OCI-LY7 (cell line): ENCODE results near the gene SLC16A11. TPM values are rescaled to one million over a fixed set of nuclear protein-coding genes. Genes with fewer than 3 reads are reported as not detected.
"Not testable (repeated sequence)": the region's sequence is repeated elsewhere in the genome, so short reads cannot be mapped to it uniquely, and the experiment has no call there.

Experiments used
- BruUV-seq: library from RNA; stranded (reverse); fragments of 400-500 nt; replicated peaks from 2 replicates; lab custom pipeline; 2021; lab: Mats Ljungman, UMichigan
- CTCF ChIA-PET: fragments of 300-600 bp; sonication (Branson Sonifier 250); formaldehyde crosslinking; loops from one replicate; lab custom pipeline; 2022; ENCODE audit warnings: antibody characterized with exemption; ENCODE audit not compliant: unreplicated experiment; lab: Charles Lee
- POLR2A ChIA-PET: fragments of 300-600 bp; sonication (Branson Sonifier 250); formaldehyde crosslinking; loops from one replicate; lab custom pipeline; 2022; ENCODE audit warnings: antibody characterized with exemption; lab: Charles Lee
- DNase-seq: peaks from one replicate; pipeline ENCODE4 v3.0.0-alpha.2; 2015; ENCODE audit warnings: low spot score
- H2AFZ ChIP-seq: fragments of 200-600 bp; sonication (generic), shearing (Covaris generic); 2 replicates; pipeline ENCODE4 v1.6.1; 2014; ENCODE audit warnings: mild to moderate bottlenecking, antibody characterized with exemption, low read length, moderate library complexity
- H3K27ac ChIP-seq: fragments of 200-600 bp; sonication (generic); 2 replicates; pipeline ENCODE4 v1.5.1; 2014; ENCODE audit warnings: mixed run types, low read depth, mild to moderate bottlenecking, moderate library complexity, low read length, inconsistent platforms; ENCODE audit not compliant: poor library complexity, severe bottlenecking
- H3K36me3 ChIP-seq: fragments of 200-600 bp; sonication (generic); 2 replicates; pipeline ENCODE4 v1.6.1; 2014; ENCODE audit warnings: mild to moderate bottlenecking, antibody characterized with exemption, low read length, moderate library complexity, mixed read lengths; ENCODE audit not compliant: insufficient read depth
- H3K4me1 ChIP-seq: fragments of 200-600 bp; sonication (generic); 2 replicates; pipeline ENCODE4 v1.5.1; 2014; ENCODE audit warnings: mild to moderate bottlenecking, low read length; ENCODE audit not compliant: insufficient read depth, poor library complexity, severe bottlenecking
- H3K4me2 ChIP-seq: fragments of 200-600 bp; sonication (generic); 2 replicates; pipeline ENCODE4 v1.6.1; 2014; ENCODE audit warnings: mild to moderate bottlenecking, low read length
- H3K4me3 ChIP-seq: fragments of 200-600 bp; sonication (generic); 2 replicates; pipeline ENCODE4 v1.5.1; 2014; ENCODE audit warnings: mild to moderate bottlenecking, low read depth, low read length; ENCODE audit not compliant: poor library complexity, severe bottlenecking
- H3K79me2 ChIP-seq: fragments of 200-600 bp; sonication (generic); 2 replicates; pipeline ENCODE4 v1.6.1; 2016; ENCODE audit warnings: low read depth, mild to moderate bottlenecking, low read length, moderate library complexity, mixed read lengths; ENCODE audit not compliant: insufficient read depth
- H3K9me2 ChIP-seq: fragments of 200-600 bp; sonication (generic); 2 replicates; pipeline ENCODE4 v1.6.1; 2016; ENCODE audit warnings: mild to moderate bottlenecking, low read length, mixed read lengths; ENCODE audit not compliant: insufficient read depth
- H3K9me3 ChIP-seq: fragments of 200-600 bp; sonication (generic); 2 replicates; pipeline ENCODE4 v1.6.1; 2014; ENCODE audit warnings: mild to moderate bottlenecking, mixed run types, low read length, mixed read lengths
- H4K20me1 ChIP-seq: fragments of 200-600 bp; sonication (generic); 2 replicates; pipeline ENCODE4 v1.6.1; 2014; ENCODE audit warnings: mild to moderate bottlenecking, antibody characterized with exemption, low read length, moderate library complexity, mixed read lengths; ENCODE audit not compliant: insufficient read depth
- CTCF ChIP-seq: fragments of 200-600 bp; sonication (generic); conservative IDR thresholded peaks from 2 replicates; pipeline ENCODE4 v1.5.1; 2014; ENCODE audit warnings: mild to moderate bottlenecking, antibody characterized with exemption, low read length, moderate library complexity, mixed read lengths
- EZH2phosphoT487 ChIP-seq: fragments of 200-600 bp; sonication (generic); IDR thresholded peaks from 2 replicates; pipeline ENCODE4 v1.6.1; 2018; ENCODE audit warnings: low read depth, borderline replicate concordance, mild to moderate bottlenecking, mixed run types, antibody characterized with exemption, low read length, moderate library complexity, mixed read lengths
- intact Hi-C: fragments of 100-400 bp; cut with micrococcal nuclease; formaldehyde crosslinking; loops from one replicate; pipeline ENCODE4 v1.10.0; 2022; ENCODE audit not compliant: unreplicated experiment
- small RNA-seq: library from RNA; depleted of rRNA; stranded (forward); fragments of <200 nt; gene quantifications from one replicate; pipeline ENCODE3, GENCODE V24; 2014
- total RNA-seq, 2 experiments: library from RNA; depleted of rRNA in 1 of 2; stranded (reverse); fragments of >200 nt in 1 of 2; shearing (Covaris generic) in 1 of 2; gene quantifications; 2 replicates each; pipeline ENCODE4 v1.2.3, GENCODE V29; 2014 to 2022

Gene SLC16A11
- total RNA-seq, 2 experiments from 2014 or later, result not detected

GRCh38 chr17:6994118-6994598 is 49.7 kb downstream of the SLC16A11 start:
- DNase-seq, result no peak
- H3K4me3 ChIP-seq, result no peak overlapping the region
- H3K4me2 ChIP-seq, result no peak overlapping the region
- H3K79me2 ChIP-seq, result no peaks in the 10 kb centered on the region
- ChIA-PET CTCF (no interaction called here), POLR2A (interaction anchor here (1.3 kb wide), 1 partner anchor 9 kb away, joined by 3 read pairs; no protein-coding TSS in a partner anchor)
- intact Hi-C loops, result no loop called here
- no peaks in the 10 kb centered on the region for H4K20me1 ChIP-seq
- no peaks in the 10 kb centered on the region for H3K9me3 ChIP-seq
- no peaks in the 10 kb centered on the region for H3K9me2 ChIP-seq
- H3K27ac ChIP-seq, result no peak overlapping the region
- no peak overlapping the region for H2AFZ ChIP-seq
- no peak for TF ChIP-seq EZH2phosphoT487
- no peak for TF ChIP-seq CTCF
- BruUV-seq, result no TSS peak
- H3K36me3 ChIP-seq, result peaks cover 4% of the 10 kb centered on the region; the same call in 1 of the 2 replicates
- H3K4me1 ChIP-seq, result no peaks in the 10 kb centered on the region

GRCh38 chr17:6993613-6994056 is 50.3 kb downstream of the SLC16A11 start:
- POLR2A ChIA-PET, result interaction anchor here (1.3 kb wide), 1 partner anchor 9 kb away, joined by 3 read pairs; no protein-coding TSS in a partner anchor
- H3K79me2 ChIP-seq, intact Hi-C loops, H4K20me1 ChIP-seq, H2AFZ ChIP-seq, BruUV-seq, H3K36me3 ChIP-seq, H3K27ac ChIP-seq, H3K9me2 ChIP-seq, H3K9me3 ChIP-seq, DNase-seq, CTCF ChIA-PET, H3K4me3 ChIP-seq, H3K4me2 ChIP-seq, H3K4me1 ChIP-seq: not testable (repeated sequence)

Small RNAs within 50 kb of the gene (small RNA-seq; reads per million reads assigned to genes)
- gene AC120057.1, result not detected

Other genes with a start within 250 kb of the SLC16A11 start
- not detected in 2 replicates for gene TEKT1, start 212.4 kb downstream of the SLC16A11 start, total RNA-seq (2014; rRNA removed; shearing (Covaris generic))
- gene TEKT1, start 212.4 kb downstream of the SLC16A11 start, total RNA-seq (2022), result not detected in 2 replicates
- not detected in 2 replicates for gene ALOX12, start 48.0 kb downstream of the SLC16A11 start, total RNA-seq (2014; rRNA removed; shearing (Covaris generic))
- not detected in 2 replicates for gene ALOX12, start 48.0 kb downstream of the SLC16A11 start, total RNA-seq (2022)
- gene RNASEK, start 31.5 kb downstream of the SLC16A11 start, total RNA-seq (2014; rRNA removed; shearing (Covaris generic)), result 110 and 145 TPM in 2 replicates
- 126 and 139 TPM in 2 replicates for gene RNASEK, start 31.5 kb downstream of the SLC16A11 start, total RNA-seq (2022)
- gene BCL6B, start 21.0 kb downstream of the SLC16A11 start, total RNA-seq (2014; rRNA removed; shearing (Covaris generic)), result not detected in 2 replicates
- not detected in 2 replicates for gene BCL6B, start 21.0 kb downstream of the SLC16A11 start, total RNA-seq (2022)
- 0.77 and 2.8 TPM in 2 replicates for gene SLC16A13, start 8.1 kb downstream of the SLC16A11 start, total RNA-seq (2014; rRNA removed; shearing (Covaris generic))
- 18.3 and 22.5 TPM in 2 replicates for gene SLC16A13, start 8.1 kb downstream of the SLC16A11 start, total RNA-seq (2022)
- gene CLEC10A, start 36.2 kb upstream of the SLC16A11 start, total RNA-seq (2014; rRNA removed; shearing (Covaris generic)), result not detected in 2 replicates
- gene CLEC10A, start 36.2 kb upstream of the SLC16A11 start, total RNA-seq (2022), result not detected in 2 replicates
- not detected in 2 replicates for gene ASGR2, start 70.7 kb upstream of the SLC16A11 start, total RNA-seq (2014; rRNA removed; shearing (Covaris generic))
- not detected in 2 replicates for gene ASGR2, start 70.7 kb upstream of the SLC16A11 start, total RNA-seq (2022)
- 0.23 and 1.1 TPM in 2 replicates for gene ASGR1, start 135.3 kb upstream of the SLC16A11 start, total RNA-seq (2014; rRNA removed; shearing (Covaris generic))
- gene ASGR1, start 135.3 kb upstream of the SLC16A11 start, total RNA-seq (2022), result 0.85 and 1.2 TPM in 2 replicates
- 9.0 and 15.4 TPM in 2 replicates for gene DLG4, start 175.7 kb upstream of the SLC16A11 start, total RNA-seq (2014; rRNA removed; shearing (Covaris generic))
- 27.3 and 30.2 TPM in 2 replicates for gene DLG4, start 175.7 kb upstream of the SLC16A11 start, total RNA-seq (2022)
- gene ACADVL, start 175.8 kb upstream of the SLC16A11 start, total RNA-seq (2014; rRNA removed; shearing (Covaris generic)), result 226 and 297 TPM in 2 replicates
- gene ACADVL, start 175.8 kb upstream of the SLC16A11 start, total RNA-seq (2022), result 204 and 238 TPM in 2 replicates
- 84.3 and 98.8 TPM in 2 replicates for gene DVL2, start 190.4 kb upstream of the SLC16A11 start, total RNA-seq (2014; rRNA removed; shearing (Covaris generic))
- gene DVL2, start 190.4 kb upstream of the SLC16A11 start, total RNA-seq (2022), result 99.9 and 100 TPM in 2 replicates
- 47.7 and 50.8 TPM in 2 replicates for gene PHF23, start 195.4 kb upstream of the SLC16A11 start, total RNA-seq (2014; rRNA removed; shearing (Covaris generic))
- 36.5 and 43.3 TPM in 2 replicates for gene PHF23, start 195.4 kb upstream of the SLC16A11 start, total RNA-seq (2022)
- 106 and 128 TPM in 2 replicates for gene GABARAP, start 198.4 kb upstream of the SLC16A11 start, total RNA-seq (2014; rRNA removed; shearing (Covaris generic))
- gene GABARAP, start 198.4 kb upstream of the SLC16A11 start, total RNA-seq (2022), result 199 and 207 TPM in 2 replicates
- 52.1 and 53.2 TPM in 2 replicates for gene CTDNEP1, start 207.6 kb upstream of the SLC16A11 start, total RNA-seq (2014; rRNA removed; shearing (Covaris generic))
- gene CTDNEP1, start 207.6 kb upstream of the SLC16A11 start, total RNA-seq (2022), result 161 and 173 TPM in 2 replicates
- gene ELP5, start 208.1 kb upstream of the SLC16A11 start, total RNA-seq (2014; rRNA removed; shearing (Covaris generic)), result 71.7 and 84.6 TPM in 2 replicates
- gene ELP5, start 208.1 kb upstream of the SLC16A11 start, total RNA-seq (2022), result 96.8 and 97.3 TPM in 2 replicates
- 0.28 TPM in 1 of 2 replicates, not detected in the other for gene CLDN7, start 218.4 kb upstream of the SLC16A11 start, total RNA-seq (2014; rRNA removed; shearing (Covaris generic))
- gene CLDN7, start 218.4 kb upstream of the SLC16A11 start, total RNA-seq (2022), result 0.32 and 0.65 TPM in 2 replicates
- 0.49 and 0.63 TPM in 2 replicates for gene SLC2A4, start 237.6 kb upstream of the SLC16A11 start, total RNA-seq (2014; rRNA removed; shearing (Covaris generic))
- 0.30 and 0.61 TPM in 2 replicates for gene SLC2A4, start 237.6 kb upstream of the SLC16A11 start, total RNA-seq (2022)